ENCODE results near the gene IGSF3. TPM values are rescaled to one million over a fixed set of nuclear protein-coding genes. Genes with fewer than 3 reads are reported as not detected.

The IGSF3 gene
- total RNA-seq, 1 experiment from 2014 or later = 32.4 TPM

- TF ChIP-seq CDX4 (CRISPR knock-in tag; IDR thresholded peaks at IDR 0.05; ENCODE audit: borderline replicate concordance) = no peak
- no peak for TF ChIP-seq GRHL2 (CRISPR knock-in tag; IDR thresholded peaks at IDR 0.05; ENCODE audit: insufficient replicate concordance, severe bottlenecking)
- TF ChIP-seq IRF1 (CRISPR knock-in tag; IDR thresholded peaks at IDR 0.05) = no peak
- TF ChIP-seq E2F1 (CRISPR knock-in tag; IDR thresholded peaks at IDR 0.05) = no peak
- no peak for TF ChIP-seq FOXK1 (CRISPR knock-in tag; IDR thresholded peaks at IDR 0.05)
- TF ChIP-seq HMGXB4 (CRISPR knock-in tag; IDR thresholded peaks at IDR 0.05) = no peak
- no peak for TF ChIP-seq STAT6 (CRISPR knock-in tag; conservative IDR thresholded peaks at IDR 0.05; ENCODE audit: low read depth)
- TF ChIP-seq SOX15 (CRISPR knock-in tag; IDR thresholded peaks at IDR 0.05) = no peak
- no peak for TF ChIP-seq USF1 (CRISPR knock-in tag; IDR thresholded peaks at IDR 0.05)
- no peak for TF ChIP-seq RORB (CRISPR knock-in tag; IDR thresholded peaks at IDR 0.05)
These were observed 3.7 kb downstream of the IGSF3 start (continued) for GRCh38 chr1:116663821-116664220.

- H3K27me3 Mint-ChIP-seq (ENCODE audit: low read depth) = peaks cover 10% of the 10 kb centered on the region
- POLR2A ChIA-PET = no interaction called here
- H3K9me3 Mint-ChIP-seq = peaks cover 5% of the 10 kb centered on the region
- peaks cover 33% of the 10 kb centered on the region for H3K4me1 Mint-ChIP-seq
- H3K36me3 Mint-ChIP-seq = peaks cover 11% of the 10 kb centered on the region
- DNase-seq (ENCODE audit: low spot score) (no peak), ATAC-seq (no peak)
- no peak overlapping the region for H3K4me3 Mint-ChIP-seq
- no peak overlapping the region for H3K27ac Mint-ChIP-seq
- CTCF ChIA-PET = interaction anchor here (1.2 kb wide), 1 partner anchor 11 kb away, joined by 8 read pairs; no protein-coding TSS in a partner anchor
- TF ChIP-seq EMX1 (CRISPR knock-in tag; IDR thresholded peaks at IDR 0.05) = no peak
- TF ChIP-seq ZNF121 (CRISPR knock-in tag; IDR thresholded peaks at IDR 0.05) = no peak
- TF ChIP-seq SP1 (CRISPR knock-in tag; conservative IDR thresholded peaks at IDR 0.05) = no peak
- no peak for TF ChIP-seq ZNF317 (CRISPR knock-in tag; IDR thresholded peaks at IDR 0.05; ENCODE audit: borderline replicate concordance, low read depth)
- no peak for TF ChIP-seq ATF6 (CRISPR knock-in tag; IDR thresholded peaks at IDR 0.05)
- TF ChIP-seq E2F4 (CRISPR knock-in tag; IDR thresholded peaks at IDR 0.05; ENCODE audit: borderline replicate concordance, low read depth) = no peak
- TF ChIP-seq ZNF416 (CRISPR knock-in tag; IDR thresholded peaks at IDR 0.05) = no peak
- TF ChIP-seq ATF3 (CRISPR knock-in tag; conservative IDR thresholded peaks at IDR 0.05) = no peak
- no peak for TF ChIP-seq HMGA2 (CRISPR knock-in tag; IDR thresholded peaks at IDR 0.05)
- TF ChIP-seq JUN (CRISPR knock-in tag; IDR thresholded peaks at IDR 0.05) = no peak
- TF ChIP-seq CBFB (CRISPR knock-in tag; IDR thresholded peaks at IDR 0.05; ENCODE audit: low read depth) = no peak
- TF ChIP-seq PRDM15 (CRISPR knock-in tag; IDR thresholded peaks at IDR 0.05) = no peak
These were observed 5.9 kb downstream of the IGSF3 start for GRCh38 chr1:116661633-116662032.

All from WTC11 (cell line).